Measurements from ENCODE around the gene CHAC1. TPM values are rescaled to one million over a fixed set of nuclear protein-coding genes. Genes with fewer than 3 reads are reported as not detected.
"Not testable (repeated sequence)": the region's sequence is repeated elsewhere in the genome, so short reads cannot be mapped to it uniquely, and the experiment has no call there.

CHAC1 gene
- total RNA-seq, 1 donor from 2014 or later, result 14.3 TPM

DNA sequence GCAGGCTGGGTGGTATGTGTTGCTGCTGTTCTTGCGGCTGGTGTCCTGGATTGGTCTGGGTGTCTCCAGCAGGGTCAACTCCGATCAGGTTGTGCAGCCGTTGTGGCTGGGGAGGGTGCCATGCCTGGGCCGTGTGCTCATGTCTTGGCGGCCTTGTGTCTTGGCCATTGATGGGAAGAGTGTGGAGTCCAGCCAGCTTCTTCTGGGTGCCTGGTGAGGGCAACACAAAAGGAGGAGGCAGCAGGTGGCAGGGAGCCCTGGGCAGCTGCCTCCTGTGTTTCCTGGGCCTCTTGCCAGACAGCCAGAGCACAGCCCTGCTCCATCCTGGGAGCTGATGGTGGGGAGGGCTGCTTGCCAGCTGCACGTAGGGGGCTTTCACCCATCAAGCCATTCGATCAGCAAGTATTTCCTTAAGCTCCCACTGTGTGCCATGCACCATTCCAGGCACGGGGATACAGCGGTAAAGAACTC lies 4.3 kb downstream of the CHAC1 start:
- DNase-seq (ENCODE audit: low read depth), result no peak
- no peak for TF ChIP-seq CTCF (conservative IDR thresholded peaks at IDR 0.05; ENCODE audit: low read depth, low read length)
- no peak overlapping the region for H3K4me3 ChIP-seq (ENCODE audit: low read depth, low read length)

DNA sequence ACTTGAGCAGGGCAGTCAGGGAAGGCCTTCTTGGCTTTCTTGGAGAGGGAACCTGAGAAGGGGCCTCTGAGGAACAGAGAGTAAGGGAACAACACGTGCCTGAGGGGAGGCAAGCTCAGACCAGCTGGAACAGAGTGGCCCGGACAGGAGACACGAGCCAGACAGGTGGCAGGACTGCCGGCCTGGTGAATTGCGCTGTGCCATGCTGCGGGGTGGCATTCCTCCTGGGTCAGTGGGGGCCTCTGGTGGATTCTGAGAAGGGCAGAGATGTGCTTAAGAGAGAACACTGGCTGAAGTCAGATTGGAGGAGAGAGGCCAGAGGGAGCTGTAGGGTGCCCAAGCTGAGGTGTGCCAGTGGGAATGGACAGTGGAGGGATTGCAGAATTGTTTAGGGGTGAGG lies 4.9 kb downstream of the CHAC1 start:
- no peak for TF ChIP-seq CTCF (conservative IDR thresholded peaks at IDR 0.05; ENCODE audit: low read depth, low read length)
- DNase-seq (ENCODE audit: low read depth), result no peak
- no peak overlapping the region for H3K4me3 ChIP-seq (ENCODE audit: low read depth, low read length)

DNA sequence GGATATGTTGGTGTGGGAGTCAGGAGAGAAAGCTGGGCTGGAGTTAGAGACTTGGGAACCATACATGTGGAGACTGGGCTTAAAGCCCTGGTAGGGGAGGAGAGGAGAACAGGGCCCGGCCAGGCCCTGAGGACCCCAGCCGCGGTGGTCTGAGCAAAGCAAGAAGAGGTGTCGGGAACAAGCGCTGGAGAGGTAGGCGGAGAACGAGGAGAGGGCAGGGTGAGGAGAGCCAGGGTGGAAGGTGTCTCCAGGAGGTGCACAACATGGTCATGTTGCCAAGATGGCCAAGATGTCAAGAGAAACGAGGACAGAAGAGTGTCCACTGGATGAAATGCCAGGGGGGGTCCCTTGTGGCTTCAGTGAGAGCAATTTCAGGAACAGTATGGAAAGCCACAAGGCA lies 5.5 kb downstream of the CHAC1 start:
- no peak for DNase-seq (ENCODE audit: low read depth)
- TF ChIP-seq CTCF (conservative IDR thresholded peaks at IDR 0.05; ENCODE audit: low read depth, low read length), result no peak

DNA sequence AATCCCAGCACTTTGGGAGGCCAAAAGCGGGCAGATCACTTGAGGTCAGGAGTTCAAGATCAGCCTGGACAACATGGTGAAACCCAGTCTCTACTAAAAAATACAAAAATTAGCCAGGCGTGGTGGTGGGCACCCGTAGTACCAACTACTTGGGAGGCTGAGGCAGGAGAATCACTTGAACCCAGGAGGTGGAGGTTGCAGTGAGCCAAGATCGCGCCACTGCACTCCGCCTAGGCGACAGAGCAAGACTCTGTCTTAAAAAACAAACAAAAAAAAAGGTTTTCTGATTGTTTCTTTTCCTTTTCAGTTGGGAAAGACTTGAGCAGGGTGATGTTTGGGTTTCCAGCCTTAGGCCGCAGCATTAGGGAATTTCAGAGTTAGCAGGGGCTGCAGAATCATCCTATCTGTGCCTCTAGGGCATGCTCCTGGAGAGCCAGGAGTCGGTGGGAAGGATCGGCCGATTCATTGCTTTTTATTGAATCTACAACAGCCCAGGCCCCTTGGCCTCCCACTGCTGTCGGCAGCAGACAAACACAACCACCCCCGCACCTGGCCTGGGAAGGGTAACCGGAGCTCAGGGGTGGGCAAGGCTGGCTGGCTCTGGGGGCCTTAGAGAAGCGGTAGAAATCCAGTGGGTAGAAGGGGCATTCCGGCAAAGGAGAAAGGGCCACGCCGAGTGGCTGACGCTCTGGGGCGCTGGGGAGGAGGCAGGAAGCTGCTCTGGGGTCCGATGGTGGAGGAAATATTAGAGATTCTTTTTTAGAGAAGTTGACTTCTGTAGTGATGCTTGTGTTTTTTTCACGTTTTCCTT lies 6.3 kb downstream of the CHAC1 start:
- DNase-seq (ENCODE audit: low read depth), result no peak
- TF ChIP-seq CTCF (conservative IDR thresholded peaks at IDR 0.05; ENCODE audit: low read depth, low read length), result no peak
- H3K4me3 ChIP-seq (ENCODE audit: low read depth, low read length), result no peak overlapping the region

More for the DNA sequence above, 5.5 kb downstream of the CHAC1 start:
- no peak overlapping the region for H3K4me3 ChIP-seq (ENCODE audit: low read depth, low read length)

DNA sequence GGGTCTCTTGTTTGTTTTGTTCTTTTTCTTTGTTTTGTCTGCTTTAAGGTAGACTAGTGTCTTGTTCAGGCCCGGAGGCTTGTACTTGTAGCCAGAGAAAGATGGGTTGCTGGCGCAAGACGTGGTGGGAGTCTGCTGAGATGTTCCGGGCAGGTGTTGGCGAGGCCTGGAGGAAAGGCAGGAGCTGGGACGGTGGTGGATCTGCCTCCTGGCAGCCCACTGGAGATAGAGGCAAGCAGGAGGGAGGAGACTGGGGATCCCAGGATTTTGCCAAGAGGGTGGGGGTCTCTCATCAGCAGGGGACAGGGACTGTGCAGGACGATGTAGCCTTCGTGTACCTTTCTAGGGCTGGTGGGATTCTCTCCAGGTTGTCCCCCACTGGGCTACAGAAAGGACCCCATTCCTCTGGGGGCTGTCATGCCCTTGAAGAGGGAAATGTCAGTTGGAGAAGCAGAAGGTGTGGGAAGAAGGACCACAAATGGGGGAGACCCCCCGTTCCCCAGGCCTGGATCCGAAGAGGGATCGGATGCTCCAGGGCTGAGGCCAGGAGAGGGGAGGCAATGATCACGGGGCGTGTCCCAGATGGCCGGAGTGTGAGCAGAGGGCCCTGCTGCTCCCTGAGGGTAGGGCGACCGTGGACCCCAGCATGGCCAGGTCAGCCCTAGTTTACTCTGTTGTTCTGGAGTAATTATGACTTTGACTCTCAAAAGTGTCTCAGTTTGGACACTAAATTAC lies 7.0 kb downstream of the CHAC1 start:
- H3K4me3 ChIP-seq (ENCODE audit: low read depth, low read length), result no peak overlapping the region
- DNase-seq (ENCODE audit: low read depth), result no peak
- TF ChIP-seq CTCF (conservative IDR thresholded peaks at IDR 0.05; ENCODE audit: low read depth, low read length), result no peak

- no peak for DNase-seq (ENCODE audit: low read depth)
- TF ChIP-seq CTCF (conservative IDR thresholded peaks at IDR 0.05; ENCODE audit: low read depth, low read length), result no peak
- H3K4me3 ChIP-seq (ENCODE audit: low read depth, low read length), result no peak overlapping the region
These were observed 7.7 kb downstream of the CHAC1 start for GRCh38 chr15:40960925-40961324.

- H3K4me3 ChIP-seq (ENCODE audit: low read depth, low read length); DNase-seq (ENCODE audit: low read depth): not testable (repeated sequence)
These were observed 8.5 kb downstream of the CHAC1 start for GRCh38 chr15:40961740-40962139.

DNA sequence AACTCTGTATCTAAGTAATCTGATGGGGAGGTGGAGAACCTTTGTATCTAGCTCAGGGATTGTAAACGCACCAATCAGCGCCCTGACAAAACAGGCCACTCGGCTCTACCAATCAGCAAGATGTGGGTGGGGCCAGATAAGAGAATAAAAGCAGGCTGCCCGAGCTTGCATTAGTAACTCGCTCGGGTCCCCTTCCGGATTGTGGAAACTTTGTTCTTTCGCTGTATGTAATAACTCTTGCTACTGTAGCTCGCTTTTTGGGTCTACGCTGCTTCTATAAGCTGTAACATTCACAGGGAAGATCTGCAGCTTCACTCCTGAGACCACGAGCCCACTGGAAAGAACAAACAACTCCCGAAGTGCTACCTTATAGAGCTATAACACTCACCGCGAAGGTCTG lies 9.0 kb downstream of the CHAC1 start:
- not testable (repeated sequence) for H3K4me3 ChIP-seq (ENCODE audit: low read depth, low read length); DNase-seq (ENCODE audit: low read depth)
